ENCODE results near the gene MSN.

- TF ChIP-seq POLR2AphosphoS5 (IDR thresholded peaks at IDR 0.05; ENCODE audit: borderline replicate concordance, low read depth, low read length) (no peak), EZH2 (IDR thresholded peaks at IDR 0.05) (no peak)
These were observed 64.3 kb downstream of the MSN start for GRCh38 chrX:65731684-65732289.
